ENCODE measurements around the gene ALK.

The ALK gene

GRCh38 chr2:29270701-29271121 lies 650.7 kb downstream of the ALK start (continued):
- TF ChIP-seq ZNF121 (tag by site-specific recombination; IDR thresholded peaks at IDR 0.05) (no peak), ZNF658 (tag by site-specific recombination; IDR thresholded peaks at IDR 0.05) (no peak), SP7 (tag by site-specific recombination; IDR thresholded peaks at IDR 0.05) (no peak), ZNF776 (tag by site-specific recombination; IDR thresholded peaks at IDR 0.05; ENCODE audit: borderline replicate concordance) (no peak), ZNF292 (tag by site-specific recombination; IDR thresholded peaks at IDR 0.05; ENCODE audit: borderline replicate concordance, low read depth) (no peak), ZNF335 (tag by site-specific recombination; conservative IDR thresholded peaks at IDR 0.05) (no peak)

- H3K4me3 ChIP-seq (ENCODE audit: low read depth, low read length), result no peak overlapping the region
- TF ChIP-seq ZNF274 (IDR thresholded peaks at IDR 0.05; ENCODE audit: low read length) (no peak), ZNF274 (tag by site-specific recombination; IDR thresholded peaks at IDR 0.05; ENCODE audit: borderline replicate concordance) (no peak), ZNF248 (tag by site-specific recombination; IDR thresholded peaks at IDR 0.05) (no peak), GLIS2 (tag by site-specific recombination; IDR thresholded peaks at IDR 0.05) (no peak), ZNF645 (tag by site-specific recombination; IDR thresholded peaks at IDR 0.05) (no peak), ZNF621 (tag by site-specific recombination; IDR thresholded peaks at IDR 0.05) (no peak), ZNF292 (tag by site-specific recombination; IDR thresholded peaks at IDR 0.05; ENCODE audit: borderline replicate concordance, low read depth) (no peak), ZNF132 (tag by site-specific recombination; IDR thresholded peaks at IDR 0.05; ENCODE audit: borderline replicate concordance) (no peak), ZFP69B (tag by site-specific recombination; IDR thresholded peaks at IDR 0.05) (no peak), ZNF157 (tag by site-specific recombination; IDR thresholded peaks at IDR 0.05) (no peak), ZNF404 (tag by site-specific recombination; IDR thresholded peaks at IDR 0.05) (no peak), ZNF202 (tag by site-specific recombination; IDR thresholded peaks at IDR 0.05; ENCODE audit: borderline replicate concordance) (no peak), ZNF24 (tag by site-specific recombination; IDR thresholded peaks at IDR 0.05) (no peak), ZNF792 (tag by site-specific recombination; IDR thresholded peaks at IDR 0.05) (no peak), FEZF1 (tag by site-specific recombination; IDR thresholded peaks at IDR 0.05) (no peak)
- H3K36me3 ChIP-seq (ENCODE audit: control insufficient read depth in 2 of 2, insufficient read depth in 1 of 2, low read length in 2 of 2), result no peaks in the 10 kb centered on the region
- H3K9me3 ChIP-seq (ENCODE audit: control insufficient read depth, insufficient read depth, low read depth, low read length), result no peaks in the 10 kb centered on the region
- no peak overlapping the region for H3K27ac ChIP-seq (ENCODE audit: extremely low read depth, low read depth, low read length)
- CTCF ChIA-PET, result no interaction called here
- POLR2A ChIA-PET, result no interaction called here
- H3K4me1 ChIP-seq (ENCODE audit: control insufficient read depth, insufficient read depth, low read length), result no peaks in the 10 kb centered on the region
These were observed 651.6 kb downstream of the ALK start for GRCh38 chr2:29269765-29270109.

GRCh38 chr2:29269095-29269764 lies 652.2 kb downstream of the ALK start:
- no peak for TF ChIP-seq ZBTB48 (tag by site-specific recombination; IDR thresholded peaks at IDR 0.05)
- TF ChIP-seq KLF9 (tag by site-specific recombination; IDR thresholded peaks at IDR 0.05; ENCODE audit: low read depth), result no peak
- TF ChIP-seq SCRT2 (tag by site-specific recombination; IDR thresholded peaks at IDR 0.05), result no peak
- no peak for TF ChIP-seq ZNF670 (tag by site-specific recombination; IDR thresholded peaks at IDR 0.05; ENCODE audit: low read depth)
- no peak for TF ChIP-seq ZNF558 (tag by site-specific recombination; IDR thresholded peaks at IDR 0.05)
- TF ChIP-seq HOXC10 (CRISPR knock-in tag; IDR thresholded peaks at IDR 0.05), result no peak
- no peak for TF ChIP-seq TCF7L2 (IDR thresholded peaks at IDR 0.05; ENCODE audit: borderline replicate concordance, low read depth, low read length)
- TF ChIP-seq ZNF121 (tag by site-specific recombination; IDR thresholded peaks at IDR 0.05), result no peak
- TF ChIP-seq ZNF692 (tag by site-specific recombination; IDR thresholded peaks at IDR 0.05), result no peak
- TF ChIP-seq RBAK (tag by site-specific recombination; IDR thresholded peaks at IDR 0.05), result no peak
- TF ChIP-seq ZNF138 (tag by site-specific recombination; IDR thresholded peaks at IDR 0.05; ENCODE audit: borderline replicate concordance), result no peak
- TF ChIP-seq KLF8 (tag by site-specific recombination; IDR thresholded peaks at IDR 0.05), result no peak
- no peak for TF ChIP-seq ZNF10 (tag by site-specific recombination; IDR thresholded peaks at IDR 0.05)
- Histone ChIP-seq H3K4me3 (ENCODE audit: low read depth, low read length) (no peak overlapping the region), H3K27ac (ENCODE audit: extremely low read depth, low read depth, low read length) (no peak overlapping the region), H3K4me1 (ENCODE audit: control insufficient read depth, insufficient read depth, low read length) (no peaks in the 10 kb centered on the region), H3K36me3 (ENCODE audit: control insufficient read depth in 2 of 2, insufficient read depth in 1 of 2, low read length in 2 of 2) (no peaks in the 10 kb centered on the region), H3K9me3 (ENCODE audit: control insufficient read depth, insufficient read depth, low read depth, low read length) (no peaks in the 10 kb centered on the region)
- CTCF ChIA-PET, result no interaction called here
- POLR2A ChIA-PET, result no interaction called here

Data from HEK293 (cell line).